ENCODE results near the gene NOM1.
"Not testable (repeated sequence)": the region's sequence is repeated elsewhere in the genome, so short reads cannot be mapped to it uniquely, and the experiment has no call there.

NOM1 gene

DNA sequence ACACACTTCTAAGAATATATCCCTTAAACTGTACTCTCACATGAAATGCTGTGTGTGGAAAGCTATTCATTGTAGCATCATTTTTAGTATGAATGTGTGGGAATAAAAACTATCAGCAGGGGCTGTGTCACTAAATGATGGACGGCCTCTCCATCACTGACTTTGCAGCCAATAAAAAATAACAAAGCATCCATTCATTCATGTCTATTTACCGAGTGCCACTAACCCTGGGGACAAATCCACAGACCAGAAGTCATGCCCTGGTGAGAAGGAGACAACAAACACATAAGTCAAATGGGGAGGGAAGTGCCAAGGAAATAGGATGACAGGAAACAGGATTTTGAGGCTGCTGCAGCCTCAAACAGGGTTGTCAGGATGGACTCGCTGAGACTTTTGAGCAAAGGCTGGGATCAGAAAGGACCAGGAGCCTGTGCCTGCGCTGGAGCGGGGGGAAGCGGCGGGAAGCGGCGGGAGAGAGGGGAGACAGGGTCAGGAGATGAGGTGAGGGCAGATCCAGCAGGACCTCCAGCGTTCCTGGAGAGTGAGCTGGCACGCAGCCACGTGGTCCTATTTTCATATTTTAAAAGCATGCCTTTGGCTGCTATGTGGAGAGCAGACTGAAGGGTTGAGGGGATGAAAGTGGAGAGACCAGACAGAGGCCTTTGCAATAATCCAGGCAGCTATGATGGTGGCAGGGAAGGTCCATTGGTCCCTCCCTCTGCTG lies 2.2 kb upstream of the NOM1 start:
- Histone ChIP-seq H3K27ac (no peak overlapping the region), H3K4me1 (peaks cover 0 to 37% (median 24%) of the 10 kb centered on the region in 4 donors), H3K36me3 (peaks cover under 1 to 2% (median 2%) of the 10 kb centered on the region in 3 donors), H3K27me3 (peaks cover 0 to 27% of the 10 kb centered on the region in 2 donors), H3K4me3 (no peak overlapping the region), H3K9me3 (no peaks in the 10 kb centered on the region)
- intact Hi-C loops (cut with DNase I; ENCODE audit: low total_unique reads): loop anchor here (5.0 kb wide), 1 partner anchor 50 kb away; no protein-coding TSS in a partner anchor
- DNase-seq: no peak
- TF ChIP-seq, protein P1, sequence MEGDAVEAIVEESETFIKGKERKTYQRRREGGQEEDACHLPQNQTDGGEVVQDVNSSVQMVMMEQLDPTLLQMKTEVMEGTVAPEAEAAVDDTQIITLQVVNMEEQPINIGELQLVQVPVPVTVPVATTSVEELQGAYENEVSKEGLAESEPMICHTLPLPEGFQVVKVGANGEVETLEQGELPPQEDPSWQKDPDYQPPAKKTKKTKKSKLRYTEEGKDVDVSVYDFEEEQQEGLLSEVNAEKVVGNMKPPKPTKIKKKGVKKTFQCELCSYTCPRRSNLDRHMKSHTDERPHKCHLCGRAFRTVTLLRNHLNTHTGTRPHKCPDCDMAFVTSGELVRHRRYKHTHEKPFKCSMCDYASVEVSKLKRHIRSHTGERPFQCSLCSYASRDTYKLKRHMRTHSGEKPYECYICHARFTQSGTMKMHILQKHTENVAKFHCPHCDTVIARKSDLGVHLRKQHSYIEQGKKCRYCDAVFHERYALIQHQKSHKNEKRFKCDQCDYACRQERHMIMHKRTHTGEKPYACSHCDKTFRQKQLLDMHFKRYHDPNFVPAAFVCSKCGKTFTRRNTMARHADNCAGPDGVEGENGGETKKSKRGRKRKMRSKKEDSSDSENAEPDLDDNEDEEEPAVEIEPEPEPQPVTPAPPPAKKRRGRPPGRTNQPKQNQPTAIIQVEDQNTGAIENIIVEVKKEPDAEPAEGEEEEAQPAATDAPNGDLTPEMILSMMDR (IDR thresholded peaks at IDR 0.05): no peak

DNA sequence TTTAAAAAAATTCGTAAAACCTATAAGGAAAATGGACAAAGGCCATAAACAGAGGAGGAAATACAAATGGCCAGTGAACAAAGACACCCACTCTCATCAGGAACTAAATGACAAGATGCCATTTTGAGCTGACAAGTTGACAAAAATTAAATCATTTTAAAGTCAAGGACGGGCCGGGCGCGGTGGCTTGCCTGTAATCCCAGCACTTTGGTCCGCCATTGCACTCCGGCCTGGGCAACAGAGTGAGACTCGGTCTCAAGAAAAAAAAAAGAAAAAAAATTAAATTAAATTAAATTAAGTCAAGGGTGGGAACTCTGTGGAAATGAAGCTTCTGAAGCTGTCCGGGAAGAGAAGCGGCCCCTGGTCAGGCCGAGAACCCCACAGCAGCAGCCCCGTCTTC lies 1.2 kb upstream of the NOM1 start:
- TF ChIP-seq, protein P1 (IDR thresholded peaks at IDR 0.05): no peak
- peaks cover 11 to 13% (median 11%) of the 10 kb centered on the region in 3 donors for H3K36me3 ChIP-seq
- H3K9me3 ChIP-seq: no peaks in the 10 kb centered on the region
- H3K4me1 ChIP-seq: peaks cover 0 to 31% (median 24%) of the 10 kb centered on the region in 4 donors
- no peak for DNase-seq
- H3K4me3 ChIP-seq: peak overlapping the region; percentile 96 to 98
- H3K27ac ChIP-seq: no peak overlapping the region
- peaks cover 0 to 16% of the 10 kb centered on the region in 2 donors for H3K27me3 ChIP-seq
- intact Hi-C loops (cut with DNase I; ENCODE audit: low total_unique reads): loop anchor here (5.0 kb wide), 1 partner anchor 51 kb away; no protein-coding TSS in a partner anchor

DNA sequence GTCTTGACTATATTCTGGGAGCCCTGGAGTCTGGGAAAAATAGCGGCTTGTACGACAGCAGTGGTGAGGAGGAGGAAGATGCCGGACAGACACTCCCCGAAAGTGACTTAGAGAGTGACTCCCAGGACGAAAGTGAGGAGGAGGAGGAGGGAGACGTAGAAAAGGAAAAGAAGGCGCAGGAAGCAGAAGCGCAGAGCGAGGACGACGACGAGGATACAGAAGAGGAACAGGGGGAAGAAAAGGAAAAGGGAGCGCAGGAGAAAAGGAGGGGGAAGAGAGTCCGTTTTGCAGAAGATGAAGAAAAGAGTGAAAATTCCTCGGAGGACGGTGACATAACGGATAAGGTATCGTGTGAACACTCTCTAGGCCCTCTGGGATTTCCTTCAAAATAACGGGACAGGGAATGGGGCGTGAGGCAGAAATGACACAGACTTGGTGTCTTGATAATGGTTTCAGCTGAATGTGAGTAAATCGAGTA lies 908 bp downstream of the NOM1 start:
- H3K4me3 ChIP-seq: peak overlapping the region; percentile 96 to 98
- H3K4me1 ChIP-seq: peaks cover 0 to 31% (median 24%) of the 10 kb centered on the region in 4 donors
- no peaks in the 10 kb centered on the region for H3K9me3 ChIP-seq
- DNase-seq: no peak
- TF ChIP-seq, protein P1 (IDR thresholded peaks at IDR 0.05): no peak
- peak overlapping the region in 1 of 2 donors; percentile 54 for H3K27ac ChIP-seq
- H3K27me3 ChIP-seq: peaks cover 0 to 8% of the 10 kb centered on the region in 2 donors
- intact Hi-C loops (cut with DNase I; ENCODE audit: low total_unique reads): no loop called here
- peaks cover 31 to 33% (median 32%) of the 10 kb centered on the region in 3 donors for H3K36me3 ChIP-seq

DNA sequence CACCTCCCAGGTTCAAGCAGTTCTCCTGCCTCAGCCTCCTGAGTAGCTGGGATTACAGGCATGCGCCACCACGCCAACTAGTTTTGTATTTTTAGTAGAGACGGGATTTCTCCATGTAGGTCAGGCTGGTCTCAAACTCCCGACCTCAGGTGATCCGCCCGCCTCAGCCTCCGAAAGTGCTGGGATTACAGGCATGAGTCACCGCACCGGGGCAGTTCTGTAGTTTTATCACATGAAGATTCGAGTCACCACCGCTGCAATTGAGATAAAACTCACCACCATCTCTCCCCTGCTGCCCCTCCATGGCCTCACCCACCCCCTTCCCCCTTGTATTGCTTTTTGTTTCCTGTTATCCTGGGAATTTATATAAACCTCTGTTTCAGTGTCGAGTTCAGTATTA lies 3.7 kb downstream of the NOM1 start:
- H3K4me3 ChIP-seq; DNase-seq; H3K9me3 ChIP-seq; H3K27me3 ChIP-seq; intact Hi-C loops (cut with DNase I; ENCODE audit: low total_unique reads); H3K27ac ChIP-seq: not testable (repeated sequence)
- peaks cover 0 to 31% (median 24%) of the 10 kb centered on the region in 4 donors for H3K4me1 ChIP-seq
- H3K36me3 ChIP-seq: peaks cover 47 to 58% (median 52%) of the 10 kb centered on the region in 3 donors

DNA sequence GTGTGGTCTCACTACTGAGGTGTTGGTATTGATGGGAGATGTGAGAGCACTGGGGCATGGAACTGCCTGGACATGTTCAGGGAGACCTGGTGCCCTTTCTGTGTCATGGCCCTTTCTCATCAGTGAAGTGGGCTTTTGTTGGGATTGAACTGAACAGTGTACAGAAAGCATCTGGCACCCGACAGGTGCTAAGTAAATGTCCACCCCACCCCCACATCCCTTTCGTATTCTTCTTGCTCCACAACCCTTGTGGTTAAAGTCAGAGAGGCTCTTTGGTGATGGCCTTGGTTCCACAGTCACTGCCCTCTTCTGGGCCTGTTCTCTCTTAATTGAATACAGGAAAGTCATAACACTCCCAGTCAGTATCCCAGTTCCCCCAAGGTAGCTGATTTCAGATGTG lies 5.4 kb downstream of the NOM1 start:
- Histone ChIP-seq H3K36me3 (peaks cover 59 to 76% (median 69%) of the 10 kb centered on the region in 3 donors), H3K9me3 (no peaks in the 10 kb centered on the region), H3K4me3 (no peak overlapping the region), H3K27me3 (no peaks in the 10 kb centered on the region), H3K4me1 (peaks cover 0 to 23% (median 17%) of the 10 kb centered on the region in 4 donors), H3K27ac (no peak overlapping the region)
- TF ChIP-seq, protein P1 (IDR thresholded peaks at IDR 0.05): no peak
- intact Hi-C loops (cut with DNase I; ENCODE audit: low total_unique reads): no loop called here
- no peak for DNase-seq

DNA sequence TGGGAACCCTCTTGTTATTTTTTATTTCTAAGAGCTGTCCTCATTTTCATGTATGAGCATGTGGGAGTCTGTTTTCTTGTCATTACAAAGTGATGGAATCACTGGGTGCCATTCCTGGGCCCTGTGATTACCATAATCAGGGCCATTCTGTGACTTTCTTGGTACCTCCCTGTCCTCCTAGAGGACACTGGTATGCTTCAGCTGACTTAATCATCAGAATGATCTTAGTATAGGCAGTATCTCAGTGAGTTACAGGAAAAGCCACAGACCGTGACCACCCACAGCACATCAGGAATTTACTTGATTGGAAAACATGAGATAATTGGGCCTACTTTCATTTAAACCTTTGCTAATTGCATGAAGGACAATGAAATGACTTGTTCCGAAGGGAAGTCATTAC lies 7.2 kb downstream of the NOM1 start:
- Histone ChIP-seq H3K9me3 (no peaks in the 10 kb centered on the region), H3K36me3 (peaks cover 74 to 94% (median 83%) of the 10 kb centered on the region in 3 donors), H3K4me1 (peaks cover 0 to 7% (median 3%) of the 10 kb centered on the region in 4 donors), H3K27me3 (no peaks in the 10 kb centered on the region), H3K4me3 (no peak overlapping the region), H3K27ac (no peak overlapping the region)
- TF ChIP-seq, protein P1 (IDR thresholded peaks at IDR 0.05): no peak
- DNase-seq: no peak
- intact Hi-C loops (cut with DNase I; ENCODE audit: low total_unique reads): no loop called here

Data from tibial artery (tissue), 4 donors.